Stomach (tissue), 9 donors: Measurements from ENCODE around the gene SUN5. TPM values are rescaled to one million over a fixed set of nuclear protein-coding genes. Genes with fewer than 3 reads are reported as not detected.

Experiments
- DNase-seq, 2 donors: peaks; one replicate each; pipeline versions ENCODE4 v3.0.0 to v3.0.0-alpha.2; 2013 to 2019
- H3K27ac ChIP-seq, 5 donors: fragments of 200-600 bp in 4 of 5; sonication (generic) in 4 of 5; one replicate each; pipeline ENCODE4 v1.5.1; 2013 to 2019; ENCODE audit warnings: mild to moderate bottlenecking in 1 of 5, moderate library complexity in 1 of 5
- H3K27me3 ChIP-seq, 3 donors: fragments of 200-600 bp; sonication (generic); one replicate each; pipeline ENCODE4 v1.5.1; 2017 to 2019; ENCODE audit warnings: mixed run types in 1 of 3
- H3K36me3 ChIP-seq, 4 donors: fragments of 200-600 bp; sonication (generic); 1 replicate in 3 of 4; 2 replicates in 1 of 4; pipeline ENCODE4 v1.5.1; 2016 to 2019
- H3K4me1 ChIP-seq, 4 donors: fragments of 200-600 bp; sonication (generic); one replicate each; pipeline ENCODE4 v1.5.1; 2016 to 2019
- H3K4me3 ChIP-seq, 4 donors: fragments of 200-600 bp; sonication (generic) in 3 of 4; one replicate each; pipeline ENCODE4 v1.5.1; 2016 to 2019; ENCODE audit warnings: mild to moderate bottlenecking in 1 of 4
- H3K9me3 ChIP-seq, 4 donors: fragments of 200-600 bp; sonication (generic); one replicate each; pipeline ENCODE4 v1.5.1; 2016 to 2019
- EP300 ChIP-seq: sonication (generic); formaldehyde crosslinking; IDR thresholded peaks from one replicate; pipeline ENCODE4 v1.6.1; 2017; ENCODE audit warnings: antibody characterized with exemption
- POLR2A ChIP-seq, 4 donors: fragments of 450-650 bp; IDR thresholded peaks; one replicate each; pipeline ENCODE4 v1.6.1; 2016; ENCODE audit warnings: antibody characterized with exemption in 4 of 4, control low read depth in 2 of 4, mild to moderate bottlenecking in 1 of 4, moderate library complexity in 1 of 4
- POLR2AphosphoS5 ChIP-seq, 3 donors: sonication (generic); formaldehyde crosslinking; IDR thresholded peaks; one replicate each; pipeline ENCODE4 v1.6.1; 2016; ENCODE audit warnings: antibody characterized with exemption in 3 of 3
- WGBS, 5 donors: extraction: QIAGEN DNeasy Blood & Tissue Kit in 3 of 5; methylation state at CpG; one replicate each; pipeline versions ENCODE4 v1.1.5 to v1.1.7; 2013 to 2018; 5-methylcytosine and 5-hydroxymethylcytosine counted together
- intact Hi-C: fragments of 100-400 bp; cut with DNase I; formaldehyde crosslinking; loops from one replicate; pipeline ENCODE4 v1.15.1; 2023; ENCODE audit warnings: low total_unique reads
- polyA plus RNA-seq, 3 donors: library from polyadenylated mRNA; stranded (reverse); fragments of 200-250 nt; gene quantifications; one replicate each; pipeline ENCODE4 v1.2.3, GENCODE V29; 2013
- total RNA-seq, 5 donors: library from RNA; depleted of rRNA; stranded (reverse); fragments of >200 nt; gene quantifications; one replicate each; pipeline versions ENCODE4 v1.1.0 to v1.2.3, GENCODE V29; 2014 to 2016
- TF ChIP-seq, protein P1 (sequence below), 7 experiments: fragments of 450-650 bp in 4 of 7; fragments of 200-600 bp in 3 of 7; sonication (generic) in 3 of 7; IDR thresholded peaks; one replicate each; pipeline ENCODE4 v1.5.1; 2016 to 2019; ENCODE audit warnings: antibody characterized with exemption in 7 of 7, control low read depth in 2 of 7, mild to moderate bottlenecking in 1 of 7
- donor health status: healthy with polysubstance abuse.
- donor health status: Bipolar disorder and iron deficiency.
- donor health status: healthy.

Gene SUN5
- total and polyA plus RNA-seq, 8 donors = not detected

DNA sequence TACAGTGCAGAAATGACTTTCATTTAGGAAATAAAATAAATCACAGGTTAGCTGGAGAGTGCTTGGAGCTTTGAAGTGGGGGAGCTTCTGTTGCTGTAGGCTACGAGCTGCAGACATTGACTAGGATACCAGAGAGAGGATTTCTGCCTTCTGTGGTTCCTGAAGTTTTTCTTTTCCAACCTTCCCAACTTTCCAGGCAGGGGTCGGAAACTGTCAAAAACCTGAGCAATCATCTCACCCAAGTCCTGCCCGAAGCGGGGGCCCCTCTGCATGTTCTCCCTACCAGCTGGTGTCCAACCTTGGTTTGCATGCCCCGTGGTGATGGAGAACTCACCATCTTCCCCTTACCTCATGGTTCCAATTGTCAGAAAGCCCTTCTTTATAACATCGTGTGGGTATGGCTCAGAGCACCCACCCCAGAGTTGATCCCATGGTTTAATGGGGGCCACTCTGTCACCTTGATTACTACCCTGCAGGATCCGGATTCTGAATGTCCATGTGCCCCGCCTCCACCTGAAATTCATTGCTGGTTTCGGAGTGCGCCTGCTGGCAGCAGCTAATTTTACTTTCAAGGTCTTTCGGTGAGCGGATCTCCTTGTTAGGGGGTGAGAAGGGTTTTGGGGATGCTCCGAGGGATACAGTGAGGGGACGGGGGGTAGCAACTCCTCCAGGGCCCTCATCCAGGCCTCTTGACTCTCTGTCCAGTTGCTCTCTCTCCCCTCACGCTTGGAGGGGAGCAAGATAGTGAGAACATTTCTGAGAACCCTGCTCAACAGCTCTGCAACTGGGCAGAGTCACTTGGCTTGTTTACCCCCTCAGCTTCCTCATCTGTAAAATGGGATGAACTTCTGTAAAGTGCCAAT is 8.3 kb upstream of the SUN5 start:
- H3K4me1 ChIP-seq = peaks cover 0 to 4% (median 0%) of the 10 kb centered on the region in 4 donors

DNA sequence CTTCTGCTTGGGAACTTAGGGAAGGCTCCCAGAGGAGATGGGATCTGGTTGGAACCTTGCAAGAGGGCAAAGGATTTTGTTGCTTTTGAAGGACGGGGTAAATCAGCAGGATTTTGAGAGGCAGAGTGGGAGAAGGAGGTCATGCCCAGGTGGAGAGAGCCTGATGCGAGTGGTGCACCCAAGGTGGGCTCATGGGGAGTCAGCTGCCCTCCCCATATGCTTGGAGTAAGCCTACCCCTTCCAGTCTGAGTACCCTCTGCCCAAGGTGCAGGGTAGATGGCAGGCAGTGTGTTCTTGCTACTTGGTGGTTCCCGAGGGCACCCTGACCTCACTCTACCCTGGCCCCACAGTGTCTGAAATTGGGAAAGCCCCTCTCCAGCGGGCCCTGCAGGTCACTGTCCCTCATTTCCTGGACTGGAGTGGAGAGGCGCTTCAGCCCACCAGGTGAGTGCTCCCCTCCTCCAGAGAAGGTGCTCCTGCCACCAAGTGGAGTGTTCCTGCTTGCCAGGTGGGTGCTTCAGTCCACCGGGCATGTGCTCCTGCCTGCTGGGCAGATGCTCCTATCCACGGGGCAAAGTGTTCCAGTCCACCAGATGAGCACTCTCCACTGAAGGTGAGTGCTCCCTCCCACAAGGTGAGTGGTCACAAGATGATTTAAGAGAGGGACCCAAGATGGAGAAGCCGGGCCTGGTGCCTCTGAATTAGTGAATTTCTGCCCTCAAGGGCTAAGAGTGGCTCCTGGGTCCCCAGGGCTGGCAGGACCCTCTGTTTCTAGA is 6.6 kb upstream of the SUN5 start:
- TF ChIP-seq POLR2A (IDR thresholded peaks at IDR 0.05) (no peak), POLR2AphosphoS5 (IDR thresholded peaks at IDR 0.05) (no peak), EP300 (no peak)
- TF ChIP-seq, protein P1, sequence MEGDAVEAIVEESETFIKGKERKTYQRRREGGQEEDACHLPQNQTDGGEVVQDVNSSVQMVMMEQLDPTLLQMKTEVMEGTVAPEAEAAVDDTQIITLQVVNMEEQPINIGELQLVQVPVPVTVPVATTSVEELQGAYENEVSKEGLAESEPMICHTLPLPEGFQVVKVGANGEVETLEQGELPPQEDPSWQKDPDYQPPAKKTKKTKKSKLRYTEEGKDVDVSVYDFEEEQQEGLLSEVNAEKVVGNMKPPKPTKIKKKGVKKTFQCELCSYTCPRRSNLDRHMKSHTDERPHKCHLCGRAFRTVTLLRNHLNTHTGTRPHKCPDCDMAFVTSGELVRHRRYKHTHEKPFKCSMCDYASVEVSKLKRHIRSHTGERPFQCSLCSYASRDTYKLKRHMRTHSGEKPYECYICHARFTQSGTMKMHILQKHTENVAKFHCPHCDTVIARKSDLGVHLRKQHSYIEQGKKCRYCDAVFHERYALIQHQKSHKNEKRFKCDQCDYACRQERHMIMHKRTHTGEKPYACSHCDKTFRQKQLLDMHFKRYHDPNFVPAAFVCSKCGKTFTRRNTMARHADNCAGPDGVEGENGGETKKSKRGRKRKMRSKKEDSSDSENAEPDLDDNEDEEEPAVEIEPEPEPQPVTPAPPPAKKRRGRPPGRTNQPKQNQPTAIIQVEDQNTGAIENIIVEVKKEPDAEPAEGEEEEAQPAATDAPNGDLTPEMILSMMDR (IDR thresholded peaks at IDR 0.05) = no peak
- Histone ChIP-seq H3K27me3 (peaks cover 0 to 35% (median 4%) of the 10 kb centered on the region in 3 donors), H3K36me3 (no peaks in the 10 kb centered on the region), H3K9me3 (no peaks in the 10 kb centered on the region), H3K4me1 (peaks cover 0 to 4% (median 0%) of the 10 kb centered on the region in 4 donors), H3K4me3 (no peak overlapping the region), H3K27ac (no peak overlapping the region)
- 82 to 87% (median 83%) methylated on average over 6 to 8 of the region's 8 CpGs for WGBS, 5 donors
- DNase-seq = no peak
- intact Hi-C loops = no loop called here

More for the DNA sequence above, 8.3 kb upstream of the SUN5 start:
- Histone ChIP-seq H3K4me3 (no peak overlapping the region), H3K27ac (no peak overlapping the region), H3K9me3 (no peaks in the 10 kb centered on the region), H3K27me3 (peaks cover 0 to 46% (median 4%) of the 10 kb centered on the region in 3 donors), H3K36me3 (no peaks in the 10 kb centered on the region)
- 80 to 85% (median 82%) methylated on average over 15 of the region's 15 CpGs for WGBS, 5 donors
- intact Hi-C loops = no loop called here
- TF ChIP-seq POLR2A (IDR thresholded peaks at IDR 0.05) (no peak), POLR2AphosphoS5 (IDR thresholded peaks at IDR 0.05) (no peak)
- no peak for DNase-seq

DNA sequence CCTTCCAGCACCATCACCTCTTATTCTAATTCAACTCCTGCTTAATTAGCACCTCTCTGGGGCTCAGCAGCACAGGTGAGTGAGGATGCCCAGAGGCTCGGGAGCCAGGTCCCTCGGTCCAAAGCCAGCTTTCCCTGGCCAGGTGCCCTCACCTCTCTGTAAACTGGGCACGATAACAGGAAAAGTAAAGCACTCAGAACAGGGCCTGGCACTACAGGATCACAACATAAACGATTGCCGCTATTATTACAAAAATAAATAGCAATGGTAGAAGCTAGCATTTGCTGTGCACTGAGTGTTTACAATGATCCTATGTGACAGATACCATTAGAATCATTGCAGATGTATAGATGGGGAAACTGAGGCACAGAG is 5.9 kb upstream of the SUN5 start:
- Histone ChIP-seq H3K36me3 (no peaks in the 10 kb centered on the region), H3K9me3 (peaks cover 0 to 5% (median 0%) of the 10 kb centered on the region in 4 donors), H3K27me3 (peaks cover 0 to 32% (median 4%) of the 10 kb centered on the region in 3 donors), H3K4me1 (peaks cover 0 to 4% (median 0%) of the 10 kb centered on the region in 4 donors), H3K4me3 (no peak overlapping the region), H3K27ac (no peak overlapping the region)
- peak in 1 of 2 donors; percentile 49 for DNase-seq
- intact Hi-C loops = no loop called here
- TF ChIP-seq, protein P1 (IDR thresholded peaks at IDR 0.05) = no peak
- TF ChIP-seq POLR2A (IDR thresholded peaks at IDR 0.05) (no peak), EP300 (no peak), POLR2AphosphoS5 (IDR thresholded peaks at IDR 0.05) (no peak)
- WGBS, 5 donors = 25 to 50% (median 31%) methylated on average over 5 of the region's 5 CpGs

DNA sequence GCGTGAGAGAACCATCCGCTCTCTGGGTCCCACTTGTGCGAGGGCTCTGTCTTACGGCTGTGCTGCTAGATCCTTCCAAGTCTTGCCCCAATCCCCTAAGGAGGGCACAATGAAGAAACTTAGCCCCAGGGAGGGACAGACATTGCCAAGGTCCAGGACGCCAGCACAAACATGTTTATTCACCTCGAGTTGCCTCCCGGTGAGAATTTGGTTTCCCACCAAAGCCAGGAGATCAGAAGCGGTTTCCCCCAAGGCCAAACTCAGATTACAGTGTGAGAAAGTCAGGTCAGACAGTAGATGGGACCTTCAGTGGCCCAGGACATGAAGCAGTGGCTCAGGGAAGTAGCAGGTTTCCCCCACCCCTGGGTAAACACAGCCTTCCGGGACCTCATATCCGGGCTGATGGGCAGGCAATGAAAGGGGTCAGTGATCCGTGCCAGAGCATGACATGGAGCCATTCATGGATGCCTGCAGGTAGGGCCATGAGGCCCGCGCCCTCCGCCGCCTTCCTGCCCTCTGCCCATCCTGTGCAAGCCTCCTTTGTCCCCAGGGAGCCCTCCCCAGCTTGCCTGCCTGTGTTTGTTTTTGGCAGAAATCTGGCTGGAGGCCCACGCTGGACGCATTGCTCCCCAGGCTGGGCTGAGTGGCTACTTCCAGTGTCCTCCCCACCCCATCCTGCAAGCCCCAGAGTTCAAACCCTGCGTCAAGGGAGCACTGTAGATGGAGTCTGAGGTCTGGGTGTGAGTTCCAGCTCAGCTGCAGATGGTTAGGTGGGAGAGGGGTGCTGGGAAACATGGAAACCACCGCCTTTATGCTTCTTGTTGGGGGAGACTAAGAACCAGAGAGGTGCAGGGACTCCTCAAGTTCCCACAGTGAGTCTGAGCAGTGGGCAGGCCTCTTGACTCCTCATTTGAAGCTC is 5.2 kb upstream of the SUN5 start:
- DNase-seq = peak in 1 of 2 donors; percentile 12
- Histone ChIP-seq H3K9me3 (peaks cover 0 to 7% (median 0%) of the 10 kb centered on the region in 4 donors), H3K4me1 (peaks cover 0 to 4% (median 0%) of the 10 kb centered on the region in 4 donors), H3K27ac (no peak overlapping the region), H3K27me3 (peaks cover 0 to 26% (median 0%) of the 10 kb centered on the region in 3 donors), H3K4me3 (no peak overlapping the region), H3K36me3 (no peaks in the 10 kb centered on the region)
- TF ChIP-seq, protein P1 (IDR thresholded peaks at IDR 0.05) = no peak
- no peak for TF ChIP-seq POLR2A (IDR thresholded peaks at IDR 0.05)
- no peak for TF ChIP-seq POLR2AphosphoS5 (IDR thresholded peaks at IDR 0.05)
- TF ChIP-seq EP300 = no peak
- intact Hi-C loops = no loop called here
- 51 to 54% (median 53%) methylated on average over 19 of the region's 19 CpGs for WGBS, 5 donors
